NCI-H748 (cell line): ENCODE measurements around the gene NKIRAS1.
"Not testable (repeated sequence)": the region's sequence is repeated elsewhere in the genome, so short reads cannot be mapped to it uniquely, and the experiment has no call there.

Experiments used
- DNase-seq: peaks from one replicate; lab custom pipeline; 2025; ENCODE audit not compliant: unreplicated experiment; lab: John Stamatoyannopoulos, UW

The NKIRAS1 gene

GRCh38 chr3:23911397-23911796 is 5.4 kb downstream of the NKIRAS1 start:
- DNase-seq, result no peak

- no peak for DNase-seq
These were observed 7.4 kb downstream of the NKIRAS1 start for GRCh38 chr3:23909341-23909740.

GRCh38 chr3:23904545-23904944 is 12.2 kb downstream of the NKIRAS1 start:
- DNase-seq, result no peak

- DNase-seq, result no peak
These were observed 16.0 kb downstream of the NKIRAS1 start for GRCh38 chr3:23900744-23901143.

- no peak for DNase-seq
These were observed 21.6 kb downstream of the NKIRAS1 start for GRCh38 chr3:23895181-23895580.

GRCh38 chr3:23894254-23895061 is 22.3 kb downstream of the NKIRAS1 start:
- no peak for DNase-seq

GRCh38 chr3:23889950-23890349 is 26.8 kb downstream of the NKIRAS1 start:
- no peak for DNase-seq

- no peak for DNase-seq
These were observed 27.4 kb downstream of the NKIRAS1 start for GRCh38 chr3:23889386-23889785.

GRCh38 chr3:23888617-23889228 is 28.1 kb downstream of the NKIRAS1 start:
- DNase-seq, result peak; percentile 5

- no peak for DNase-seq
These were observed 30.5 kb downstream of the NKIRAS1 start for GRCh38 chr3:23886311-23886710.

GRCh38 chr3:23885210-23885609 is 31.6 kb downstream of the NKIRAS1 start:
- DNase-seq, result no peak

- DNase-seq, result no peak
These were observed 32.3 kb downstream of the NKIRAS1 start for GRCh38 chr3:23884481-23884880.

- no peak for DNase-seq
These were observed 34.3 kb downstream of the NKIRAS1 start for GRCh38 chr3:23882487-23882918.

GRCh38 chr3:23881993-23882392 is 34.8 kb downstream of the NKIRAS1 start:
- DNase-seq, result not testable (repeated sequence)

GRCh38 chr3:23880703-23881339 is 36.0 kb downstream of the NKIRAS1 start:
- DNase-seq, result peak; percentile 4

- no peak for DNase-seq
These were observed 37.3 kb downstream of the NKIRAS1 start for GRCh38 chr3:23879485-23879884.

- no peak for DNase-seq
These were observed 39.3 kb downstream of the NKIRAS1 start for GRCh38 chr3:23877329-23877980.

- DNase-seq, result no peak
These were observed 39.9 kb downstream of the NKIRAS1 start for GRCh38 chr3:23876923-23877322.

- no peak for DNase-seq
These were observed 41.6 kb downstream of the NKIRAS1 start for GRCh38 chr3:23875113-23875725.

GRCh38 chr3:23874359-23875112 is 42.3 kb downstream of the NKIRAS1 start:
- no peak for DNase-seq
